ENCODE measurements around the gene ERC2.

The ERC2 gene

GRCh38 chr3:55654123-55654760 lies 814.0 kb downstream of the ERC2 start:
- DNase-seq: no peak

DNA sequence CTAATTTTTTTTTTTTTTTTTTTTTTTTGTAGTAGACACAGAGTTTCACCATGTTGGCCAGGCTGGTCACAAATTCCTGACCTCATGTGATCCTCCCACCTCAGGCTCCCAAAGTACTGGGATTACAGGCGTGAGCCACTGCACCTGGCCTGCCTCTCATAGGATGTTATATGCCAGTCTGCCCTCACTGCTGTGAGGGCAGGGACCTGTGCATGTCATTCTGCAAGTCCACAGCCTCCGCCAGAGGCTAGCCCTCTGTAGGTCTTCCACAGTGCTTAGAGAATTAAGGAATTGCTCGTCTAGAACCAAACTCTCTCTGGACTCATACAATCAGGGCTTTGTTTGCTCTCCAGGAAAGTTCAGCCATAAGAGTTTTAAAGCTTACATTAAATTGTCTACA lies 817.3 kb downstream of the ERC2 start:
- no peak for DNase-seq

GRCh38 chr3:55650011-55650410 lies 818.3 kb downstream of the ERC2 start:
- DNase-seq: no peak

- DNase-seq: no peak
These were observed 818.7 kb downstream of the ERC2 start for GRCh38 chr3:55649554-55649953.

DNA sequence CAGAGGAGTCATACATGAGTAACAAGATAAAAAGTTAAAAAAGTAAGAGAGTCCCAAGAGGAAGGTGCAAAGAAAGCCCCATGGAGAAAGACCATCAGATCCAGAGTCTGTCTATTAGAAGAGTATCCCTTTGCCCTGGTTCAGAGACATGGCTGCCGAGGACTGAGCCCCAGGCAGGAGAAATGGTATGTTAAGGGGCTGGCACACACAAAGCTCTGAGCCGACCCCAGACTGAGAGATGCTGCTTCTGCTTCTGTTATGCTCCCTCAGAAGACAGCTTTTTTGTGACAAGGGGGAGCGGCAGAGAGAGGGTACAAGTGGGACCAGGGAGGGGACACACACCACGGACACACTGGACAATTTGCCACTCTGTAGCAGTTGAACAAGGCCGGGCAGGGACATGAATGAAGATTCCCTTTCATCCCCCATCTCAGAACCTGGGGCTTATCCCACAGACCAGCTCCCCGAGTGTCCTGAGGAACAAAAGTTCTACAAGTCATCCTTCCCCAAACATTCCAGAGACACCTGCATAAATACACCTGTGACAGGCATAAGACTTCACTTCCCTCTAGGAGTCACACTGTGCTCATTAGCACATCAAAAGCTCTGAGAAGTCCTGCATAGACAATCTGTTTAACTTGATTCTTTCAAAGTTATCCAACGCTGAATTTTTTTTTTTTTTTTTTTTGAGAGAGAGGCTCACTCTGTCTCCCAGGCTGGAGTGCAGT lies 819.5 kb downstream of the ERC2 start:
- DNase-seq: no peak

GRCh38 chr3:55647670-55648069 lies 820.6 kb downstream of the ERC2 start:
- DNase-seq: no peak

- DNase-seq: no peak
These were observed 821.2 kb downstream of the ERC2 start for GRCh38 chr3:55647063-55647462.

- DNase-seq: no peak
These were observed 822.1 kb downstream of the ERC2 start for GRCh38 chr3:55646121-55646520.

DNA sequence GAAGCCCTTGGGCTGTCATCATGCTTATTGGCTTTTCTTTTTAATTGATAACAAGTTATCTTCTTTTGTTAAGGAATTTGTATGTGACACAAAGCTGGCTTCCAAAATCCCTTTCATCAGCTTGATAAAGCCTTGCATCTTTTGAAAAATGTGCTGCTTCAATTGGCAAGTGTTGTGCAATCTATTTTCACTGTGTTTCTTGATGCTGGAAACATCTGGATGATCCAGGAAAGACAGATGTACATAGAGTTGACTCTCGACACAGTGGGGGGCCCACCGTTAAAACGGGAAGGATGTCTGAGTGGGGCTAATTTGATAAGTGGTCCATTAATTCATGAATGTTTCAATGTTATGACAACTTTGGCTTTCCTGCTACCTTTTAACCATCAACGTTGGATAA lies 822.8 kb downstream of the ERC2 start:
- no peak for DNase-seq

DNA sequence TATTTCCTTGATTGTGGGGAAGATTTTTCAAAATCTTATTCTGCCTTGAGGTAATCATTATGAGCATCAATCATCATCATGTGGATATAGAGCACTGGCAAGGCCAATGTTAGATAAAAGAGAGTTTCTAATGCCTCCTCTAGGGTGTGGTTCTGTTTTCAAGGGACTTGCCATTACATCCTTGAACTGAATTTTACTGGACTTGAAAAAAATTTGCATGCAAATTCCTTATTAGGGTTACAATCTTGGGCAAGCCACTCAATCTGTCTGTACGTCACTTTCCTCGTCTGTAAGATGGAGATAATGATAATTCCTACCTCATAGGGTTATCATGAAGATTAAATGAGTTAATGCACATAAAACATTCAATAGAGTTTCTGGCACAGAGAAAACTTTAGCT lies 825.0 kb downstream of the ERC2 start:
- DNase-seq: no peak

DNA sequence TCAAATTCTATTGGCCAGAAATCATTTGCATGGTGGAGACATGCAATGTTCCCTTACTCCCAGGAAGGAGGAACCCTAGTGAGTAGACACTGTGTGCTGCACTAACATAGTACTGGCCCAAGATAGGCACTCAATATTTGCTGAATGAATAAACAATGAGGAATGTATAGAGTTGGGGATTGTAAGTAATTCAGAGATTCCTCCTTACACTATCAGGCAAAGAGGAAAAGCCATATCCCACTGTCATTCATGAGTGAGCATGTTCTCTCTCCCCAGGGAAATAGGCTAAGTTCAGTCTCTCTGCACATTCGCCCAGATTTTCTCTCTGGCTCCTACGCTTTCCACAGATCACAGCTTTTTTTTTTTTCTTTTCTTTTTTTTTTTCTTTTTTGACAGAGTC lies 826.3 kb downstream of the ERC2 start:
- DNase-seq: no peak

- no peak for DNase-seq
These were observed 828.1 kb downstream of the ERC2 start for GRCh38 chr3:55639896-55640765.

DNA sequence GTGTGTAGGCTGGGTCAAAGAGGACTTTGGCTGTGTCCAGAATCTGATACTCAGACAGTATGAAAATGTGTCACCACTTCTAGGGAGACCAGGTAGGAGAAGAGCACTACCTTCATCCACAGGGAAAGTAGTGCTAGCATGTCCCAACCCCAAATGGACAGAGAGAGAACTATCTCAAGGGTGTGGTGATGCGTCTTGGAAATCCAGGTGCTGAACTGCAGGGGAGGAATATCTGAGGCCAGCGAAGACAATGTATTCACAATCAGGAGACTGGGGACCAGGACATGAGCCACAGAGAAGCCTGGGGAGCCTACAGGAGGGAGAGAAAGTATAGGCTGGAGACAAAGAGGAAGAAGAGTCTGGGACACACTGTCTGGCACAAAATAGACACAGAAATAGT lies 829.1 kb downstream of the ERC2 start:
- no peak for DNase-seq

- no peak for DNase-seq
These were observed 830.2 kb downstream of the ERC2 start for GRCh38 chr3:55637906-55638638.

- no peak for DNase-seq
These were observed 831.7 kb downstream of the ERC2 start for GRCh38 chr3:55636300-55637195.

- DNase-seq: no peak
These were observed 833.9 kb downstream of the ERC2 start for GRCh38 chr3:55634345-55634744.

- DNase-seq: no peak
These were observed 834.9 kb downstream of the ERC2 start for GRCh38 chr3:55633333-55633732.

- no peak for DNase-seq
These were observed 836.4 kb downstream of the ERC2 start for GRCh38 chr3:55631766-55632331.

- DNase-seq: no peak
These were observed 837.4 kb downstream of the ERC2 start for GRCh38 chr3:55630921-55631299.

DNA sequence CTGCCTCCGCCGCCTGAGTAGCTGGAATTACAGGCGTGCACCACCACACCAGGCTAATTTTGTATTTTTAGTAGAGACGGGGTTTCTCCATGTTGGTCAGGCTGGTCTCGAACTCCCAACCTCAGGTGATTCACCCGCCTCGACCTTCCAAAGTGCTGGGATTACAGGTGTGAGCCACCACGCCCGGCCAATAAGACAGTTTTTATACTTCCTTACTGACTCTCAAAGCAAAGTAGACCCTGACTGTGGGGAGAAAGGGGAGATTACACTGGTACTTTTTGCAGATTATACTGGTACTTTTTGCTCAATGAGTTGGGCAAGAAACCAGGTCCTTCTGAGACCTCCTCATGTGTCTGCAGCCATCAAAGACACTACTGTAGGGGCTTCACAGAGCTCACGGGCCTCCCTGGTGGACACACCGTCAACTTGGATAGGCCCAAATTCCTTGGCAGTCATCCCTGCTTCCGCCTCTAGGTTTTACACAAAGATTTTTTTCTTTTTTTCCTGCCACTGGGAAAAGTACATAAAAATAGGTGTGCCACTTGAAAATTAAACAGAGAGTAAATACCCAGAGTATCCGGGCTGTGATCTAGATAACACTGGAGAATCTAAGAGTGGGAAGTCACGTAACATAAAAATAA lies 837.9 kb downstream of the ERC2 start:
- no peak for DNase-seq

GRCh38 chr3:55629432-55629831 lies 838.8 kb downstream of the ERC2 start:
- no peak for DNase-seq
